Measurements from ENCODE around the gene DCX. TPM values are rescaled to one million over a fixed set of nuclear protein-coding genes. Genes with fewer than 3 reads are reported as not detected.

The DCX gene
- total RNA-seq, 1 experiment from 2014 or later: not detected

GRCh38 chrX:111382277-111382676 is 29.7 kb downstream of the DCX start:
- no peak for ATAC-seq
- H3K27ac ChIP-seq (ENCODE audit: low read depth, low read length): no peak overlapping the region
- no TSS peak for BruUV-seq (replicated peaks)
- H3K9me3 ChIP-seq (ENCODE audit: control insufficient read depth in 1 of 2, insufficient read depth in 1 of 2, low read depth in 1 of 2, low read length in 2 of 2): no peaks in the 10 kb centered on the region
- POLR2A ChIA-PET: no interaction called here
- no peak for TF ChIP-seq SRF (IDR thresholded peaks at IDR 0.05; ENCODE audit: low read depth)
- no peak for TF ChIP-seq ELF1 (IDR thresholded peaks at IDR 0.05; ENCODE audit: borderline replicate concordance, low read depth)
- H3K4me2 ChIP-seq (ENCODE audit: low read length): no peak overlapping the region
- H3K4me1 ChIP-seq (ENCODE audit: control insufficient read depth in 1 of 2, insufficient read depth in 2 of 2, low read length in 2 of 2): no peaks in the 10 kb centered on the region
- CTCF ChIA-PET: no interaction called here
- H3K79me2 ChIP-seq (ENCODE audit: insufficient read depth, low read length): no peaks in the 10 kb centered on the region
- no peak overlapping the region for H3K9ac ChIP-seq (ENCODE audit: low read length)
- no peaks in the 10 kb centered on the region for H3K27me3 ChIP-seq (ENCODE audit: insufficient read depth, low read length)
- H3K4me3 ChIP-seq (replicated peaks in 1 of 2; ENCODE audit: low read depth in 1 of 2, low read length in 2 of 2): no peak overlapping the region
- no peaks in the 10 kb centered on the region for H4K20me1 ChIP-seq (ENCODE audit: insufficient read depth)
- H2AFZ ChIP-seq (ENCODE audit: low read depth, low read length, poor library complexity, severe bottlenecking): no peak overlapping the region
- H3K36me3 ChIP-seq (ENCODE audit: control insufficient read depth in 1 of 2, insufficient read depth in 2 of 2, low read length in 2 of 2): no peaks in the 10 kb centered on the region
- no peak for DNase-seq (ENCODE audit: low read depth, low spot score)
- no peaks in the 10 kb centered on the region for H3K9me2 ChIP-seq (ENCODE audit: insufficient read depth)
- RAD21 ChIA-PET (ENCODE audit: low non-redundant PET in 1 of 2, low total read pairs in 2 of 2, uncharacterized antibody in 2 of 2, unreplicated experiment in 2 of 2): no interaction called here
- intact Hi-C loops (cut with micrococcal nuclease): no loop called here

GRCh38 chrX:111376897-111377578 is 35.0 kb downstream of the DCX start:
- H4K20me1 ChIP-seq (ENCODE audit: insufficient read depth): no peaks in the 10 kb centered on the region
- ChIA-PET POLR2A (no interaction called here), RAD21 (ENCODE audit: low non-redundant PET in 1 of 2, low total read pairs in 2 of 2, uncharacterized antibody in 2 of 2, unreplicated experiment in 2 of 2) (no interaction called here), CTCF (no interaction called here)
- ATAC-seq: no peak
- H3K27ac ChIP-seq (ENCODE audit: low read depth, low read length): no peak overlapping the region
- H3K36me3 ChIP-seq (ENCODE audit: control insufficient read depth in 1 of 2, insufficient read depth in 2 of 2, low read length in 2 of 2): no peaks in the 10 kb centered on the region
- H3K4me3 ChIP-seq (replicated peaks in 1 of 2; ENCODE audit: low read depth in 1 of 2, low read length in 2 of 2): no peak overlapping the region
- no TSS peak for BruUV-seq (replicated peaks)
- H3K79me2 ChIP-seq (ENCODE audit: insufficient read depth, low read length): no peaks in the 10 kb centered on the region
- H2AFZ ChIP-seq (ENCODE audit: low read depth, low read length, poor library complexity, severe bottlenecking): no peak overlapping the region
- H3K9ac ChIP-seq (ENCODE audit: low read length): no peak overlapping the region
- TF ChIP-seq TCF7L2 (IDR thresholded peaks at IDR 0.05; ENCODE audit: borderline replicate concordance, extremely low read depth, insufficient read depth, insufficient read length): no peak
- no peak for TF ChIP-seq SP1 (IDR thresholded peaks at IDR 0.05; ENCODE audit: low read depth)
- no peak for TF ChIP-seq SIN3A (IDR thresholded peaks at IDR 0.05; ENCODE audit: low read depth)
- no peak for TF ChIP-seq ELF1 (IDR thresholded peaks at IDR 0.05; ENCODE audit: borderline replicate concordance, low read depth)
- no peak for TF ChIP-seq YY1 (IDR thresholded peaks at IDR 0.05; ENCODE audit: extremely low read depth, insufficient replicate concordance, low read depth, low read length)
- no peak for TF ChIP-seq SRF (IDR thresholded peaks at IDR 0.05; ENCODE audit: low read depth)
- no peak for TF ChIP-seq CTCF (IDR thresholded peaks at IDR 0.05 in 2 of 3, conservative IDR thresholded peaks at IDR 0.05 in 1 of 3; ENCODE audit: borderline replicate concordance in 1 of 3, insufficient read depth in 1 of 3, low read depth in 2 of 3, low read length in 2 of 3)
- no peak for TF ChIP-seq CBX3 (IDR thresholded peaks at IDR 0.05; ENCODE audit: low read depth)
- TF ChIP-seq EZH2phosphoT487 (IDR thresholded peaks at IDR 0.05; ENCODE audit: borderline replicate concordance): no peak
- TF ChIP-seq FOSL1 (IDR thresholded peaks at IDR 0.05; ENCODE audit: low read depth): no peak
- no peak for TF ChIP-seq EGR1 (IDR thresholded peaks at IDR 0.05; ENCODE audit: low read depth)
- TF ChIP-seq ZNF274 (IDR thresholded peaks at IDR 0.05; ENCODE audit: low read depth, low read length): no peak
- no peak for TF ChIP-seq CEBPB (IDR thresholded peaks at IDR 0.05; ENCODE audit: low read depth)
- TF ChIP-seq ATF3 (IDR thresholded peaks at IDR 0.05): no peak
- no peak for TF ChIP-seq POLR2A (IDR thresholded peaks at IDR 0.05; ENCODE audit: borderline replicate concordance, extremely low read depth, insufficient read depth, insufficient read length)
- no peak for TF ChIP-seq ZFX (IDR thresholded peaks at IDR 0.05)
- no peak for TF ChIP-seq POLR2AphosphoS5 (IDR thresholded peaks at IDR 0.05; ENCODE audit: low read depth, low read length)
- H3K9me2 ChIP-seq (ENCODE audit: insufficient read depth): no peaks in the 10 kb centered on the region
- no peaks in the 10 kb centered on the region for H3K9me3 ChIP-seq (ENCODE audit: control insufficient read depth in 1 of 2, insufficient read depth in 1 of 2, low read depth in 1 of 2, low read length in 2 of 2)
- no peaks in the 10 kb centered on the region for H3K27me3 ChIP-seq (ENCODE audit: insufficient read depth, low read length)
- intact Hi-C loops (cut with micrococcal nuclease): no loop called here
- H3K4me1 ChIP-seq (ENCODE audit: control insufficient read depth in 1 of 2, insufficient read depth in 2 of 2, low read length in 2 of 2): no peaks in the 10 kb centered on the region
- no peak for DNase-seq (ENCODE audit: low read depth, low spot score)
- H3K4me2 ChIP-seq (ENCODE audit: low read length): no peak overlapping the region

Data from HCT116 (cell line).